BJ (cell line): ENCODE results near the gene ANKRD11. TPM values are rescaled to one million over a fixed set of nuclear protein-coding genes. Genes with fewer than 3 reads are reported as not detected.
A peak's percentile ranks its signal among the peaks of the same experiment; 100 is the strongest.

Source experiments
- CTCF ChIA-PET: fragments of 350-600 bp; formaldehyde crosslinking; extraction: SDS; loops from one replicate; lab custom pipeline; 2021; ENCODE audit warnings: antibody characterized with exemption, inconsistent platforms; lab: Yijun Ruan, JAX
- POLR2A ChIA-PET: fragments of 300-600 bp; sonication (Branson Sonifier 250); formaldehyde crosslinking; extraction: SDS; loops from one replicate; lab custom pipeline; 2021; ENCODE audit warnings: antibody characterized with exemption; lab: Charles Lee
- DNase-seq: peaks from one replicate; pipeline ENCODE4 v3.0.0-alpha.2; 2011; ENCODE audit warnings: low read depth
- H3K27me3 ChIP-seq: 2 replicates; pipeline ENCODE4 v1.6.0; 2011; ENCODE audit warnings: low read length; ENCODE audit not compliant: control insufficient read depth, insufficient read depth
- H3K36me3 ChIP-seq: 2 replicates; pipeline ENCODE4 v1.5.1; 2011; ENCODE audit warnings: low read length; ENCODE audit not compliant: control insufficient read depth, insufficient read depth
- H3K4me3 ChIP-seq: 2 replicates; pipeline ENCODE4 v1.5.1; 2011; ENCODE audit warnings: low read depth, mild to moderate bottlenecking, control low read depth, low read length
- polyA plus RNA-seq: library from polyadenylated mRNA; depleted of rRNA; stranded (reverse); fragments of >200 nt; gene quantifications from 2 replicates; pipeline ENCODE4 v1.2.3, GENCODE V29; 2011
- TF ChIP-seq, protein P1 (sequence below): IDR thresholded peaks from 2 replicates; pipeline ENCODE4 v1.5.1; 2011; ENCODE audit warnings: low read depth, mild to moderate bottlenecking, control low read depth, inconsistent platforms, low read length, moderate library complexity; ENCODE audit not compliant: insufficient read depth

ANKRD11 gene
- polyA plus RNA-seq, 1 experiment: 61.8 TPM

DNA sequence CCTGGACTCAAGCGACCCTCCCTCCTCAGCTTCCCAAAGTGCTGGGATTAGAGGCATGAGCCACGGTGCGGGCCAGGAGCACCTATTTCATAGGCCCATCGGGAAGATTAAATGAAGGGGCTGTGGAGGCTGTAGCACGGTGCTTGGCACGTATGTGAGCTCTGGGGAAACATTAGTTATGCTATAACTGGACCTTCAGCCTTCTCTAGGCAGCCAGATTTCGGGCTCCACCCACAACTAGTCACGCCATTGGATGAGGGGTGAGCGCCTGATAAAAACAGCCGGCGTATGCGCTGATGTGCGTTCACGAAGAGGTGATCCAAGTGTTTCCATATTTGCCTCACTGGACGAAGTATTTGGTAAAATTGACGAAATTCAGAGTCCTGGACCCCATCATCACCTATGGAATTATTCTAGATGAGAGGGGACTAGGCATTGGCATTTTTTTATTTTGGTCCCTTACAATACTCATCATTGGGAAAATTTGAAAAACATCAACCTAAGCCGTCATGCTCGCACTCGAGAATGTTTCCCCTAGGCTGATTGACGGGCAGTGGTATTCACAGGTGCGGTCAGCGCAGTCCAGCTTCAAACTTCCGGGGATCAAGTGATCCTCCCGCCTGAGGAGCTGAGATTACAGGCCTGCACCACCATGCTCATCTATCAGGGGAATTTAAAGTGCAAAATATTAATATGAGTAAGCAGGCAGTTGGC, 1.8 kb upstream of the ANKRD11 start:
- Histone ChIP-seq H3K36me3 (no peaks in the 10 kb centered on the region), H3K4me3 (peak overlapping the region; percentile 86), H3K27me3 (no peaks in the 10 kb centered on the region)
- CTCF ChIA-PET: no interaction called here
- POLR2A ChIA-PET: no interaction called here
- no peak for DNase-seq
- TF ChIP-seq, protein P1, sequence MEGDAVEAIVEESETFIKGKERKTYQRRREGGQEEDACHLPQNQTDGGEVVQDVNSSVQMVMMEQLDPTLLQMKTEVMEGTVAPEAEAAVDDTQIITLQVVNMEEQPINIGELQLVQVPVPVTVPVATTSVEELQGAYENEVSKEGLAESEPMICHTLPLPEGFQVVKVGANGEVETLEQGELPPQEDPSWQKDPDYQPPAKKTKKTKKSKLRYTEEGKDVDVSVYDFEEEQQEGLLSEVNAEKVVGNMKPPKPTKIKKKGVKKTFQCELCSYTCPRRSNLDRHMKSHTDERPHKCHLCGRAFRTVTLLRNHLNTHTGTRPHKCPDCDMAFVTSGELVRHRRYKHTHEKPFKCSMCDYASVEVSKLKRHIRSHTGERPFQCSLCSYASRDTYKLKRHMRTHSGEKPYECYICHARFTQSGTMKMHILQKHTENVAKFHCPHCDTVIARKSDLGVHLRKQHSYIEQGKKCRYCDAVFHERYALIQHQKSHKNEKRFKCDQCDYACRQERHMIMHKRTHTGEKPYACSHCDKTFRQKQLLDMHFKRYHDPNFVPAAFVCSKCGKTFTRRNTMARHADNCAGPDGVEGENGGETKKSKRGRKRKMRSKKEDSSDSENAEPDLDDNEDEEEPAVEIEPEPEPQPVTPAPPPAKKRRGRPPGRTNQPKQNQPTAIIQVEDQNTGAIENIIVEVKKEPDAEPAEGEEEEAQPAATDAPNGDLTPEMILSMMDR: no peak

GRCh38 chr16:89491238-89491869, 993 bp upstream of the ANKRD11 start:
- TF ChIP-seq, protein P1: peak; percentile 30; the same call in 1 of the 2 replicates
- no peaks in the 10 kb centered on the region for H3K27me3 ChIP-seq
- ChIA-PET CTCF (interaction anchor here (1.6 kb wide), 1 partner anchor 121 kb away, joined by 3 read pairs; no protein-coding TSS in a partner anchor), POLR2A (no interaction called here)
- DNase-seq: no peak
- peak overlapping the region; percentile 86 for H3K4me3 ChIP-seq
- no peaks in the 10 kb centered on the region for H3K36me3 ChIP-seq

GRCh38 chr16:89489898-89490438, 393 bp downstream of the ANKRD11 start:
- H3K36me3 ChIP-seq: no peaks in the 10 kb centered on the region
- H3K27me3 ChIP-seq: no peaks in the 10 kb centered on the region
- ChIA-PET CTCF (interaction anchor here (0.5 to 1.6 kb wide), 3 partner anchors 44 to 119 kb away, joined by 3 to 5 read pairs (median 3); no protein-coding TSS in a partner anchor), POLR2A (no interaction called here)
- DNase-seq: no peak
- TF ChIP-seq, protein P1: no peak
- H3K4me3 ChIP-seq: peak overlapping the region; percentile 84

GRCh38 chr16:89489040-89489897, 1.1 kb downstream of the ANKRD11 start:
- CTCF ChIA-PET: interaction anchor here (0.8 to 1.6 kb wide), 6 partner anchors 21 to 200 kb away, joined by 3 to 4 read pairs (median 3); no protein-coding TSS in a partner anchor
- peak; percentile 67 for DNase-seq
- no peaks in the 10 kb centered on the region for H3K27me3 ChIP-seq
- POLR2A ChIA-PET: no interaction called here
- H3K4me3 ChIP-seq: peak overlapping the region; percentile 84
- H3K36me3 ChIP-seq: no peaks in the 10 kb centered on the region
- TF ChIP-seq, protein P1: peak; percentile 43
